Measurements from ENCODE around the gene GCLC.
A peak's percentile ranks its signal among the peaks of the same experiment; 100 is the strongest.
"Not testable (repeated sequence)": the region's sequence is repeated elsewhere in the genome, so short reads cannot be mapped to it uniquely, and the experiment has no call there.

Gene GCLC

GRCh38 chr6:53492860-53493634, 51.9 kb downstream of the GCLC start:
- peak; percentile 35 for DNase-seq (ENCODE audit: low read depth)

GRCh38 chr6:53487080-53487479, 57.8 kb downstream of the GCLC start:
- no peak for DNase-seq (ENCODE audit: low read depth)

GRCh38 chr6:53486679-53487078, 58.2 kb downstream of the GCLC start:
- DNase-seq (ENCODE audit: low read depth): no peak

GRCh38 chr6:53484476-53485280, 60.2 kb downstream of the GCLC start:
- DNase-seq (ENCODE audit: low read depth): peak; percentile 55

- DNase-seq (ENCODE audit: low read depth): no peak
Measured at GRCh38 chr6:53483423-53484353, 61.2 kb downstream of the GCLC start.

- DNase-seq (ENCODE audit: low read depth): no peak
Measured at GRCh38 chr6:53481323-53481722, 63.6 kb downstream of the GCLC start.

- not testable (repeated sequence) for DNase-seq (ENCODE audit: low read depth)
Measured at GRCh38 chr6:53480774-53481173, 64.1 kb downstream of the GCLC start.

GRCh38 chr6:53479871-53480270, 65.0 kb downstream of the GCLC start:
- DNase-seq (ENCODE audit: low read depth): no peak

- DNase-seq (ENCODE audit: low read depth): no peak
Measured at GRCh38 chr6:53476964-53477363, 67.9 kb downstream of the GCLC start.

GRCh38 chr6:53474010-53474409, 70.9 kb downstream of the GCLC start:
- no peak for DNase-seq (ENCODE audit: low read depth)

- no peak for DNase-seq (ENCODE audit: low read depth)
Measured at GRCh38 chr6:53469163-53469562, 75.7 kb downstream of the GCLC start.

- no peak for DNase-seq (ENCODE audit: low read depth)
Measured at GRCh38 chr6:53466257-53466656, 78.6 kb downstream of the GCLC start.

GRCh38 chr6:53465732-53466131, 79.2 kb downstream of the GCLC start:
- DNase-seq (ENCODE audit: low read depth): no peak

- no peak for DNase-seq (ENCODE audit: low read depth)
Measured at GRCh38 chr6:53464927-53465460, 79.9 kb downstream of the GCLC start.

GRCh38 chr6:53464483-53464882, 80.4 kb downstream of the GCLC start:
- no peak for DNase-seq (ENCODE audit: low read depth)

GRCh38 chr6:53461696-53462095, 83.2 kb downstream of the GCLC start:
- DNase-seq (ENCODE audit: low read depth): no peak

GRCh38 chr6:53461041-53461656, 83.8 kb downstream of the GCLC start:
- no peak for DNase-seq (ENCODE audit: low read depth)

- no peak for DNase-seq (ENCODE audit: low read depth)
Measured at GRCh38 chr6:53458105-53458866, 86.6 kb downstream of the GCLC start.

GRCh38 chr6:53456809-53457208, 88.1 kb downstream of the GCLC start:
- DNase-seq (ENCODE audit: low read depth): no peak

- DNase-seq (ENCODE audit: low read depth): no peak
Measured at GRCh38 chr6:53455678-53456077, 89.2 kb downstream of the GCLC start.

- DNase-seq (ENCODE audit: low read depth): no peak
Measured at GRCh38 chr6:53451165-53451564, 93.7 kb downstream of the GCLC start.

All from activated T-cell treated with anti-CD3 and anti-CD28 coated beads for 24 hours (primary cell).